Measurements from ENCODE around the gene DSTN. TPM values are rescaled to one million over a fixed set of nuclear protein-coding genes. Genes with fewer than 3 reads are reported as not detected.

Gene DSTN
- total and polyA plus RNA-seq, 2 of the 4 experiments (the other 2 are of a cell fraction), result 221 to 269 TPM

DNA sequence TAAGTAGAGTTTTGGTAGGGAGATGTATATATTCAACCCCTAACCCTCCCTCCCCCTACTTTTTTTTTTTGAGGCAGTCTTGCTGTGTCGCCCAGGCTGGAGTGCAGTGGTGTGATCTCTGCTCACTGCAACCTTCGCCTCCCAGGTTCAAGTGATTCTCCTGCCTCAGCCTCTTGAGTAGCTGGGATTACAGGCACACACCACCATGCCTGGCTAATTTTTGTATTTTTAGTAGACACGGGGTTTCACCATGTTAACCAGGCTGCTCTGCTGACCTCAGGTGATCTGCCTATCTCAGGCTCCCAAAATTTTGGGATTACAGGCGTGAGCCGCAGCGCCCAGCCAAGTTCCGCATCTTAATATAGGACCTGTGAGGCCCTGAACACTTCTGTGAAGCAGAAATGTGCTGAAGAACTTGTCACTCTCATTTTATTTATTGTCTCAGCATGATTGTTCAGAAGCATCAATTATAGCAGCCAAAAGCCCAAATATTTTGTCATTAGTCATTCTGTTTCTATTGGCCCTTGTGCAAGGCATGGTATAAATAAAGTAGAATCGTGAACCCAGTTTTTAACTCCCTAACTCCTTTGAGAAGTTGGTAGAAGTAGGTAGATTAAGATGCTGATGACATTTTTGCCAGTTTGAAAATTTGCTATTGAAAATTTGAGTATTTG lies 19.4 kb downstream of the DSTN start:
- Histone ChIP-seq H3K4me1 (ENCODE audit: control insufficient read depth, insufficient read depth, low read length) (peaks cover 16% of the 10 kb centered on the region), H3K79me1 (ENCODE audit: low read depth in 1 of 2, low read length in 2 of 2) (peaks cover 3 to 63% of the 10 kb centered on the region in 2 experiments), H3K4me2 (ENCODE audit: low read depth, low read length) (no peak overlapping the region; the same call in 1 of the 2 replicates), H3K27me3 (ENCODE audit: control insufficient read depth, insufficient read depth, low read length) (no peaks in the 10 kb centered on the region), H3K18ac (ENCODE audit: low read depth, low read length) (no peak overlapping the region), H2AK5ac (ENCODE audit: low read depth, low read length) (no peak overlapping the region), H2BK120ac (ENCODE audit: low read depth, low read length) (no peak overlapping the region), H3K4me3 (ENCODE audit: insufficient read depth, low read depth, low read length) (no peak overlapping the region), H3K14ac (replicated peaks; ENCODE audit: low read depth, low read length) (no peak overlapping the region), H3K23ac (ENCODE audit: low read depth, low read length) (no peak overlapping the region), H3K4ac (ENCODE audit: low read depth, low read length) (no peak overlapping the region), H3K9ac (ENCODE audit: low read depth, low read length) (no peak overlapping the region), H2AK9ac (replicated peaks; ENCODE audit: low read depth, low read length, poor library complexity) (no peak overlapping the region), H3K36me3 (ENCODE audit: control insufficient read depth, insufficient read depth, low read length) (peaks cover 8% of the 10 kb centered on the region), H3K27ac (ENCODE audit: insufficient read depth, low read length) (no peak overlapping the region), H4K20me1 (ENCODE audit: insufficient read depth, low read length) (peaks cover 95% of the 10 kb centered on the region), H2AFZ (replicated peaks; ENCODE audit: low read length, poor library complexity) (no peak overlapping the region), H4K8ac (ENCODE audit: low read depth in 2 of 2, low read length in 2 of 2) (no peak overlapping the region), H3K9me1 (ENCODE audit: insufficient read depth, low read length) (peaks cover 20% of the 10 kb centered on the region), H3K56ac (ENCODE audit: extremely low read depth, insufficient read depth, low read length) (no peak overlapping the region), H2BK20ac (ENCODE audit: low read depth, low read length) (no peak overlapping the region), H3K9me3 (ENCODE audit: control insufficient read depth, insufficient read depth, low read length) (no peaks in the 10 kb centered on the region), H2BK5ac (ENCODE audit: low read depth, low read length, poor library complexity, severe bottlenecking) (no peak overlapping the region), H2BK15ac (ENCODE audit: low read depth, low read length) (no peak overlapping the region), H4K5ac (ENCODE audit: low read depth, low read length) (no peak overlapping the region), H4K91ac (ENCODE audit: insufficient read depth, low read depth, low read length) (no peak overlapping the region)
- in situ Hi-C loops (cut with MboI; ENCODE audit: low sequenced_read_pairs) (no loop called here), intact Hi-C loops (cut with micrococcal nuclease) (no loop called here), dilution Hi-C loops (cut with HindIII; ENCODE audit: low sequenced_read_pairs, unreplicated experiment) (no loop called here)
- ATAC-seq (ENCODE audit: low read depth), result no peak
- no TSS peak for BruUV-seq (replicated peaks)
- no peak for DNase-seq
- TF ChIP-seq RFX5 (IDR thresholded peaks at IDR 0.05; ENCODE audit: low read depth, low read length) (no peak), CHD1 (IDR thresholded peaks at IDR 0.05; ENCODE audit: low read depth, low read length) (no peak), CEBPB (IDR thresholded peaks at IDR 0.05; ENCODE audit: low read depth, low read length) (no peak), POLR2A (IDR thresholded peaks at IDR 0.05; ENCODE audit: low read depth, low read length) (no peak), NFE2L2 (IDR thresholded peaks at IDR 0.05; ENCODE audit: low read depth, low read length) (no peak), MAZ (IDR thresholded peaks at IDR 0.05; ENCODE audit: borderline replicate concordance, low read depth, low read length) (no peak), MAFK (IDR thresholded peaks at IDR 0.05; ENCODE audit: low read depth, low read length) (no peak), BHLHE40 (IDR thresholded peaks at IDR 0.05; ENCODE audit: low read depth, low read length) (no peak), SMC3 (IDR thresholded peaks at IDR 0.05; ENCODE audit: low read depth, low read length) (no peak), FOS (IDR thresholded peaks at IDR 0.05; ENCODE audit: low read depth, low read length) (no peak), RAD21 (IDR thresholded peaks at IDR 0.05; ENCODE audit: low read length) (no peak)
- TF ChIP-seq, protein P1, sequence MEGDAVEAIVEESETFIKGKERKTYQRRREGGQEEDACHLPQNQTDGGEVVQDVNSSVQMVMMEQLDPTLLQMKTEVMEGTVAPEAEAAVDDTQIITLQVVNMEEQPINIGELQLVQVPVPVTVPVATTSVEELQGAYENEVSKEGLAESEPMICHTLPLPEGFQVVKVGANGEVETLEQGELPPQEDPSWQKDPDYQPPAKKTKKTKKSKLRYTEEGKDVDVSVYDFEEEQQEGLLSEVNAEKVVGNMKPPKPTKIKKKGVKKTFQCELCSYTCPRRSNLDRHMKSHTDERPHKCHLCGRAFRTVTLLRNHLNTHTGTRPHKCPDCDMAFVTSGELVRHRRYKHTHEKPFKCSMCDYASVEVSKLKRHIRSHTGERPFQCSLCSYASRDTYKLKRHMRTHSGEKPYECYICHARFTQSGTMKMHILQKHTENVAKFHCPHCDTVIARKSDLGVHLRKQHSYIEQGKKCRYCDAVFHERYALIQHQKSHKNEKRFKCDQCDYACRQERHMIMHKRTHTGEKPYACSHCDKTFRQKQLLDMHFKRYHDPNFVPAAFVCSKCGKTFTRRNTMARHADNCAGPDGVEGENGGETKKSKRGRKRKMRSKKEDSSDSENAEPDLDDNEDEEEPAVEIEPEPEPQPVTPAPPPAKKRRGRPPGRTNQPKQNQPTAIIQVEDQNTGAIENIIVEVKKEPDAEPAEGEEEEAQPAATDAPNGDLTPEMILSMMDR (conservative IDR thresholded peaks at IDR 0.05; ENCODE audit: low read depth, low read length), result no peak
- TF ChIP-seq, protein P2, sequence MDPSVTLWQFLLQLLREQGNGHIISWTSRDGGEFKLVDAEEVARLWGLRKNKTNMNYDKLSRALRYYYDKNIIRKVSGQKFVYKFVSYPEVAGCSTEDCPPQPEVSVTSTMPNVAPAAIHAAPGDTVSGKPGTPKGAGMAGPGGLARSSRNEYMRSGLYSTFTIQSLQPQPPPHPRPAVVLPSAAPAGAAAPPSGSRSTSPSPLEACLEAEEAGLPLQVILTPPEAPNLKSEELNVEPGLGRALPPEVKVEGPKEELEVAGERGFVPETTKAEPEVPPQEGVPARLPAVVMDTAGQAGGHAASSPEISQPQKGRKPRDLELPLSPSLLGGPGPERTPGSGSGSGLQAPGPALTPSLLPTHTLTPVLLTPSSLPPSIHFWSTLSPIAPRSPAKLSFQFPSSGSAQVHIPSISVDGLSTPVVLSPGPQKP (IDR thresholded peaks at IDR 0.05; ENCODE audit: borderline replicate concordance, low read depth, low read length), result no peak
- ChIA-PET CTCF (interaction anchor here (1.5 kb wide), 1 partner anchor 18 kb away, joined by 4 read pairs; no protein-coding TSS in a partner anchor), POLR2A (ENCODE audit: unreplicated experiment) (no interaction called here)
- WGBS, 2 experiments (ENCODE audit: extremely low coverage in 2 of 2, insufficient read length in 1 of 2), result 97% methylated on average over 5 of the region's 8 CpGs; no CpG with 5 or more reads in 1 of the 2 experiments
